Measurements from ENCODE around the gene FSCN2. TPM values are rescaled to one million over a fixed set of nuclear protein-coding genes. Genes with fewer than 3 reads are reported as not detected.
"Not testable (repeated sequence)": the region's sequence is repeated elsewhere in the genome, so short reads cannot be mapped to it uniquely, and the experiment has no call there.

Gene FSCN2
- total RNA-seq, 4 donors from 2014 or later, result 0.20 to 0.46 TPM; not detected in 2

- no peak overlapping the region for H3K27ac ChIP-seq
- TF ChIP-seq POLR2A (IDR thresholded peaks at IDR 0.05), result no peak
- TF ChIP-seq, protein P1, sequence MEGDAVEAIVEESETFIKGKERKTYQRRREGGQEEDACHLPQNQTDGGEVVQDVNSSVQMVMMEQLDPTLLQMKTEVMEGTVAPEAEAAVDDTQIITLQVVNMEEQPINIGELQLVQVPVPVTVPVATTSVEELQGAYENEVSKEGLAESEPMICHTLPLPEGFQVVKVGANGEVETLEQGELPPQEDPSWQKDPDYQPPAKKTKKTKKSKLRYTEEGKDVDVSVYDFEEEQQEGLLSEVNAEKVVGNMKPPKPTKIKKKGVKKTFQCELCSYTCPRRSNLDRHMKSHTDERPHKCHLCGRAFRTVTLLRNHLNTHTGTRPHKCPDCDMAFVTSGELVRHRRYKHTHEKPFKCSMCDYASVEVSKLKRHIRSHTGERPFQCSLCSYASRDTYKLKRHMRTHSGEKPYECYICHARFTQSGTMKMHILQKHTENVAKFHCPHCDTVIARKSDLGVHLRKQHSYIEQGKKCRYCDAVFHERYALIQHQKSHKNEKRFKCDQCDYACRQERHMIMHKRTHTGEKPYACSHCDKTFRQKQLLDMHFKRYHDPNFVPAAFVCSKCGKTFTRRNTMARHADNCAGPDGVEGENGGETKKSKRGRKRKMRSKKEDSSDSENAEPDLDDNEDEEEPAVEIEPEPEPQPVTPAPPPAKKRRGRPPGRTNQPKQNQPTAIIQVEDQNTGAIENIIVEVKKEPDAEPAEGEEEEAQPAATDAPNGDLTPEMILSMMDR (IDR thresholded peaks at IDR 0.05 in 4 of 5, conservative IDR thresholded peaks at IDR 0.05 in 1 of 5), result no peak
- H3K27me3 ChIP-seq, result no peaks in the 10 kb centered on the region
- no peak overlapping the region for H3K4me3 ChIP-seq
- DNase-seq (no peak), ATAC-seq (no peak)
- peaks cover 8 to 12% of the 10 kb centered on the region in 2 donors for H3K4me1 ChIP-seq
- in situ Hi-C loops (cut with MboI; ENCODE audit: low sequenced_read_pairs in 4 of 4) (no loop called here), intact Hi-C loops (cut with DNase I; ENCODE audit: low total_unique reads) (no loop called here)
- no peaks in the 10 kb centered on the region for H3K9me3 ChIP-seq
- peaks cover 6 to 58% of the 10 kb centered on the region in 2 donors for H3K36me3 ChIP-seq
Measured at GRCh38 chr17:81581758-81582157, 53.6 kb downstream of the FSCN2 start.

GRCh38 chr17:81582341-81582740 is 54.2 kb downstream of the FSCN2 start:
- intact Hi-C loops (cut with DNase I; ENCODE audit: low total_unique reads) (no loop called here), in situ Hi-C loops (cut with MboI; ENCODE audit: low sequenced_read_pairs in 4 of 4) (no loop called here)
- no peak for TF ChIP-seq POLR2A (IDR thresholded peaks at IDR 0.05)
- TF ChIP-seq, protein P1 (IDR thresholded peaks at IDR 0.05 in 4 of 5, conservative IDR thresholded peaks at IDR 0.05 in 1 of 5), result no peak
- peaks cover 2 to 8% of the 10 kb centered on the region in 2 donors for H3K4me1 ChIP-seq
- peaks cover 6 to 64% of the 10 kb centered on the region in 2 donors for H3K36me3 ChIP-seq
- H3K27ac ChIP-seq, result no peak overlapping the region
- no peaks in the 10 kb centered on the region for H3K9me3 ChIP-seq
- DNase-seq (no peak), ATAC-seq (no peak)
- no peaks in the 10 kb centered on the region for H3K27me3 ChIP-seq
- no peak overlapping the region for H3K4me3 ChIP-seq

DNA sequence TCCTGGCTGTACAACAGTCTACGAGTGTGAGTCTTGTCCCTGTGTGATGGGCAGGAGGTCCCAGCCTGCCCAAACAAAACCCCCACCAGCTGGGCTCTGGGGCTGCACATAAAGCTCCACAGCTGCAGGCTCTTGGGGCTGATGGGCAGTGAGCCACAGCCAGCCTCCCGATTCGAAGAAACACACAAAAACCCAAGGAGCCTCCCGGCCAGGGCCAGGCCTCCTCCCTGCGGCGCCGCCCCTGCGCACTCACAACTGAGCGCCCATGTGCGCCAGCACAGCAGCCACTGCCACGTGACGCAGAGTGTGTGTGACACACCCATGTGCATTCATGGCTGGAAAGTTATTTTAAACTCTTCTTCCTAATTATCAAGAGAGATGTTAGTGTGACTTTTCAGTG is 54.6 kb downstream of the FSCN2 start:
- no peak for ATAC-seq

GRCh38 chr17:81583589-81584342 is 55.6 kb downstream of the FSCN2 start:
- in situ Hi-C loops (cut with MboI; ENCODE audit: low sequenced_read_pairs in 4 of 4), result no loop called here

More for the DNA sequence above, 54.6 kb downstream of the FSCN2 start:
- TF ChIP-seq POLR2A (IDR thresholded peaks at IDR 0.05), result no peak
- TF ChIP-seq, protein P1 (IDR thresholded peaks at IDR 0.05 in 4 of 5, conservative IDR thresholded peaks at IDR 0.05 in 1 of 5), result no peak
- DNase-seq, result no peak
- H3K4me3 ChIP-seq, result no peak overlapping the region
- no peaks in the 10 kb centered on the region for H3K27me3 ChIP-seq
- H3K27ac ChIP-seq, result no peak overlapping the region
- intact Hi-C loops (cut with DNase I; ENCODE audit: low total_unique reads), result no loop called here
- H3K4me1 ChIP-seq, result peaks cover 0 to 5% of the 10 kb centered on the region in 2 donors
- H3K9me3 ChIP-seq, result no peaks in the 10 kb centered on the region
- H3K36me3 ChIP-seq, result peaks cover 6 to 67% of the 10 kb centered on the region in 2 donors
- in situ Hi-C loops (cut with MboI; ENCODE audit: low sequenced_read_pairs in 4 of 4), result no loop called here

DNA sequence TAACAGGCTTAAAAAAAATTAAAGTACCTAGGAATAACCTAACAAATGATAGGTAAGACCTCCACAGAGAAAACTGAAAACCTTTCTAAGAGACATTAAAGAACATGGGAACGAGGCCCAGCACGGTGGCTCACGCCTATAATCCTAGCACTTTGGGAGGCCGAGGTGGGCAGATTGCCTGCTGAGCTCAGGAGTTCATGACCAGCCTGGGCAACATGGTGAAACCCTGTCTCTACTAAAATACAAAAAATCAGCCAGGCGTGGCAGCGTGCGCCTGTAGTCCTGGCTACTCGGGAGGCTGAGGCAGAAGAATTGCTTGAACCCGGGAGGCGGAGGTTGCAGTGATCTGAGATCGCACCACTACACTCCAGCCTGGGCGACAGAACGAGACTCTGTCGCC is 56.6 kb downstream of the FSCN2 start:
- DNase-seq; H3K4me3 ChIP-seq; H3K4me1 ChIP-seq; H3K9me3 ChIP-seq; in situ Hi-C loops (cut with MboI; ENCODE audit: low sequenced_read_pairs in 4 of 4); H3K27ac ChIP-seq; ATAC-seq; H3K27me3 ChIP-seq; intact Hi-C loops (cut with DNase I; ENCODE audit: low total_unique reads): not testable (repeated sequence)
- H3K36me3 ChIP-seq, result peaks cover 6 to 87% of the 10 kb centered on the region in 2 donors

More at GRCh38 chr17:81583589-81584342, 55.6 kb downstream of the FSCN2 start:
- H3K4me1 ChIP-seq, result no peaks in the 10 kb centered on the region
- no peak overlapping the region for H3K27ac ChIP-seq
- intact Hi-C loops (cut with DNase I; ENCODE audit: low total_unique reads), result no loop called here
- no peaks in the 10 kb centered on the region for H3K27me3 ChIP-seq
- no peak for DNase-seq
- TF ChIP-seq, protein P1 (IDR thresholded peaks at IDR 0.05 in 4 of 5, conservative IDR thresholded peaks at IDR 0.05 in 1 of 5), result no peak
- no peak for TF ChIP-seq POLR2A (IDR thresholded peaks at IDR 0.05)
- ATAC-seq, result no peak
- no peak overlapping the region for H3K4me3 ChIP-seq
- H3K9me3 ChIP-seq, result no peaks in the 10 kb centered on the region
- peaks cover 6 to 77% of the 10 kb centered on the region in 2 donors for H3K36me3 ChIP-seq
